Gastroesophageal sphincter (tissue), 4 donors: Measurements from ENCODE around the gene NDE1. TPM values are rescaled to one million over a fixed set of nuclear protein-coding genes. Genes with fewer than 3 reads are reported as not detected.
A peak's percentile ranks its signal among the peaks of the same experiment; 100 is the strongest.
"Not testable (repeated sequence)": the region's sequence is repeated elsewhere in the genome, so short reads cannot be mapped to it uniquely, and the experiment has no call there.

ENCODE experiments used
- ATAC-seq: fragments of 150-250 bp; one replicate; pipeline ENCODE4 v1.9.1; 2016; ENCODE audit warnings: mild to moderate bottlenecking, moderate library complexity
- H3K27ac ChIP-seq, 4 donors: fragments of 200-600 bp; sonication (generic) in 3 of 4; 1 replicate in 3 of 4; 2 replicates in 1 of 4; pipeline ENCODE4 v1.5.1; 2016 to 2019
- H3K27me3 ChIP-seq: fragments of 200-600 bp; sonication (generic); one replicate; pipeline ENCODE4 v1.5.1; 2019
- H3K36me3 ChIP-seq, 2 donors: fragments of 200-600 bp; sonication (generic); one replicate each; pipeline ENCODE4 v1.5.1; 2019; ENCODE audit warnings: control low read depth in 1 of 2
- H3K4me1 ChIP-seq, 3 donors: fragments of 200-600 bp; sonication (generic); 1 replicate in 2 of 3; 2 replicates in 1 of 3; pipeline ENCODE4 v1.5.1; 2016 to 2019; ENCODE audit warnings: control low read depth in 2 of 3
- H3K4me3 ChIP-seq, 2 donors: fragments of 200-600 bp; sonication (generic); one replicate each; pipeline ENCODE4 v1.5.1; 2019; ENCODE audit warnings: mild to moderate bottlenecking in 1 of 2, moderate library complexity in 1 of 2
- H3K9me3 ChIP-seq, 3 donors: fragments of 200-600 bp; sonication (generic); one replicate each; pipeline ENCODE4 v1.5.1; 2017 to 2019; ENCODE audit warnings: control low read depth in 2 of 3
- EP300 ChIP-seq: sonication (generic); formaldehyde crosslinking; IDR thresholded peaks from one replicate; pipeline ENCODE4 v1.6.1; 2017; ENCODE audit warnings: antibody characterized with exemption, mild to moderate bottlenecking
- POLR2A ChIP-seq, 2 donors: fragments of 450-650 bp; IDR thresholded peaks; one replicate each; pipeline ENCODE4 v1.6.1; 2017; ENCODE audit warnings: antibody characterized with exemption in 2 of 2, mild to moderate bottlenecking in 2 of 2, moderate library complexity in 1 of 2
- POLR2AphosphoS5 ChIP-seq: sonication (generic); formaldehyde crosslinking; IDR thresholded peaks from one replicate; pipeline ENCODE4 v1.6.1; 2017; ENCODE audit warnings: antibody characterized with exemption
- WGBS, 2 donors: methylation state at CpG; one replicate each; pipeline ENCODE4 v1.1.5; 2018; ENCODE audit warnings: low coverage in 1 of 2; 5-methylcytosine and 5-hydroxymethylcytosine counted together
- total RNA-seq, 4 donors: library from RNA; depleted of rRNA; stranded (reverse); fragments of >200 nt; gene quantifications; one replicate each; pipeline ENCODE4 v1.1.0, GENCODE V29; 2016
- TF ChIP-seq, protein P1 (sequence below), 4 experiments: fragments of 200-600 bp in 2 of 4; fragments of 450-650 bp in 2 of 4; sonication (generic) in 1 of 4; IDR thresholded peaks; one replicate each; pipeline ENCODE4 v1.5.1; 2017 to 2019; ENCODE audit warnings: antibody characterized with exemption in 4 of 4, mild to moderate bottlenecking in 2 of 4, moderate library complexity in 2 of 4

The NDE1 gene
- total RNA-seq, 4 donors from 2014 or later, result 34.9 to 123 (median 62.3) TPM

DNA sequence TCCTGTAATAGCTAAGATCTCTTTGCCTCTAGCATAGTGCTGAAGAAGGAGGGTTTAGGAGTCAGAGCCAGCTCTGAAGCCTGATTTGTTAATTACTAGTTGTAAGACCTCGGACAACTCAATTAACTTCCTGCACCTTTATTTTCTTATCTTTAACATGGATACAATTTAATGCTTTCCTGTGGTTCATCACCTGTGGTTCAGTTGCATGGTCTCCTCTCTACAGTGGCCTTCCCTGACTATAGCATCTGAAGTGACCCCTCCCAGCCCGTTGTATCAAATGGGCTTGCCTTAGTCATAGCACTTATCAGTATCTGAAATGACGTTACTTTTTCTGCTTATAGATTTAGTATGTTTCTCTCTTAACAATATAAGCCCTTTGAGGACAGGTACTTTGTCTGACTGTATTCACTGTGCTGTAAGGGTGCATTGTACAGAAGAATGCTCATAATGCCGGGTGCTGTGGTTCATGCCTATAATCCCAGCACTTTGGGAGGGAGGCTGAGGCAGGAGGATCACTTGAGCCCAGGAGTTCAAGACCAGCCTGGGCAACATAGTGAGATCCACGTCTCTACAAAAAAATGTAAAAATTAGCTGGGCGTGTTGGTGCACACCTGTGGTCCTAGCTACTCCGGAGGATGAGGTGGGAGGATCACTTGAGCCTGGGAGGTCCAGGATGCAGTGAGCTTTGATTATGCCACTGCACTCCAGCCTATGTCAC lies 2.6 kb upstream of the NDE1 start:
- Histone ChIP-seq H3K27me3 (no peaks in the 10 kb centered on the region), H3K27ac (no peak overlapping the region), H3K9me3 (no peaks in the 10 kb centered on the region), H3K36me3 (no peaks in the 10 kb centered on the region), H3K4me3 (no peak overlapping the region), H3K4me1 (peaks cover 0 to 35% (median 7%) of the 10 kb centered on the region in 3 donors)
- no peak for TF ChIP-seq POLR2A (IDR thresholded peaks at IDR 0.05)
- no peak for TF ChIP-seq POLR2AphosphoS5
- TF ChIP-seq, protein P1, sequence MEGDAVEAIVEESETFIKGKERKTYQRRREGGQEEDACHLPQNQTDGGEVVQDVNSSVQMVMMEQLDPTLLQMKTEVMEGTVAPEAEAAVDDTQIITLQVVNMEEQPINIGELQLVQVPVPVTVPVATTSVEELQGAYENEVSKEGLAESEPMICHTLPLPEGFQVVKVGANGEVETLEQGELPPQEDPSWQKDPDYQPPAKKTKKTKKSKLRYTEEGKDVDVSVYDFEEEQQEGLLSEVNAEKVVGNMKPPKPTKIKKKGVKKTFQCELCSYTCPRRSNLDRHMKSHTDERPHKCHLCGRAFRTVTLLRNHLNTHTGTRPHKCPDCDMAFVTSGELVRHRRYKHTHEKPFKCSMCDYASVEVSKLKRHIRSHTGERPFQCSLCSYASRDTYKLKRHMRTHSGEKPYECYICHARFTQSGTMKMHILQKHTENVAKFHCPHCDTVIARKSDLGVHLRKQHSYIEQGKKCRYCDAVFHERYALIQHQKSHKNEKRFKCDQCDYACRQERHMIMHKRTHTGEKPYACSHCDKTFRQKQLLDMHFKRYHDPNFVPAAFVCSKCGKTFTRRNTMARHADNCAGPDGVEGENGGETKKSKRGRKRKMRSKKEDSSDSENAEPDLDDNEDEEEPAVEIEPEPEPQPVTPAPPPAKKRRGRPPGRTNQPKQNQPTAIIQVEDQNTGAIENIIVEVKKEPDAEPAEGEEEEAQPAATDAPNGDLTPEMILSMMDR (IDR thresholded peaks at IDR 0.05), result no peak
- TF ChIP-seq EP300, result no peak
- WGBS, 2 donors, result 68 to 80% methylated on average over 3 to 7 of the region's 7 CpGs
- ATAC-seq, result no peak

DNA sequence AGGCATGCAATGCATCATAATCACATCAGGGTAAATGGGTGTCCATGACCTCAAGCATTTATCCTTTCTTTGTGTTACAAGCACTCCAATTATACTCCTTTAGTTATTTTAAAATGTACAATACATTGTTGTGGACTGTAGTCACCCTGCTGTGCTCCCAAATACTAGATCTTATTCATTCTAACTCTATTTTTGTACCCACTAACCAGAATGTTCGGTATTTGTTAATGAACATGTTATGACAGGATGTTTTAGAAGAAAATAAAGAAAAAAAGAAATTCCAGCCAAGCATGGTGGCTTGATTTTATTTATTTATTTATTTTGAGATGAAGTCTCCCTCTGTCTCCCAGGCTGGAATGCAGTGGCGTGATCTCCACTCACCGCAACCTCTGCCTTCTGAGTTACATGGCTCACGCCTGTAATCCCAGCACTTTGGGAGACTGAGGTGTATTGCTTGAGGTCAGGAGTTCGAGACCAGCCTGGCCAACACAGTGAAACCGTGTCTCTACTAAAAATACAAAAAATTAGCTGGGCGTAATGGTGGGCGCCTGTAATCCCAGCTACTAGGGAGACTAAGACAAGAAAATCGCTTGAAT lies 1.8 kb upstream of the NDE1 start:
- Histone ChIP-seq H3K27ac (no peak overlapping the region), H3K4me3 (no peak overlapping the region), H3K4me1 (peaks cover 0 to 42% (median 8%) of the 10 kb centered on the region in 3 donors), H3K36me3 (no peaks in the 10 kb centered on the region), H3K27me3 (no peaks in the 10 kb centered on the region), H3K9me3 (no peaks in the 10 kb centered on the region)
- ATAC-seq, result no peak
- no peak for TF ChIP-seq POLR2AphosphoS5
- TF ChIP-seq EP300, result no peak
- TF ChIP-seq, protein P1 (IDR thresholded peaks at IDR 0.05), result no peak
- TF ChIP-seq POLR2A (IDR thresholded peaks at IDR 0.05), result no peak
- WGBS, 2 donors, result 91 to 100% methylated on average over 1 to 9 of the region's 9 CpGs

DNA sequence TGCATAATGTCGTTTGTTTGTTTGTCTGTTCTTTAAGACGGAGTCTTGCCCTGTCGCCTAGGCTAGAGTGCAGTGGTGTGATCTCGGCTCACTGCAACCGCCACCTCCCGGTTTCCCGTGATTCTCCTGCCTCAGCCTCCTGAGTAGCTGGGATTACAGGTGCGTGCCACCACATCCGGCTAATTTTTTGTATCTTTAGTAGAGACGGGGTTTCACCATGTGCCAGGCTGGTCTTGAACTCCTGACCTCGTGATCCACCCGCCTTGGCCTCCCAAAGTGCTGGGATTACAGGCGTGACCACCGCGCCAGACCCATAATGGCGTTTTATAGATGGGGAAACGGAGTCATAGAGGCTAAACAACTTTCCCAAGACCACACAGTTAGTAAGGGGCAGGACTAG lies 734 bp upstream of the NDE1 start:
- H3K4me1 ChIP-seq, result peaks cover 0 to 45% (median 14%) of the 10 kb centered on the region in 3 donors
- not testable (repeated sequence) for H3K27me3 ChIP-seq, H3K36me3 ChIP-seq, H3K9me3 ChIP-seq, ATAC-seq
- WGBS, 2 donors, result 66 to 73% methylated on average over 7 to 13 of the region's 17 CpGs
- peak overlapping the region in 1 of 2 donors; percentile 84 for H3K4me3 ChIP-seq
- peak overlapping the region in 3 of 4 donors; percentile 92 to 99 (median 95) for H3K27ac ChIP-seq

- TF ChIP-seq EP300 (no peak), POLR2A (IDR thresholded peaks at IDR 0.05) (no peak), POLR2AphosphoS5 (no peak)
- TF ChIP-seq, protein P1 (IDR thresholded peaks at IDR 0.05), result no peak
- H3K4me3 ChIP-seq, result peak overlapping the region; percentile 74 to 84
- H3K4me1 ChIP-seq, result peaks cover 0 to 47% (median 14%) of the 10 kb centered on the region in 3 donors
- no peak for ATAC-seq
- 0 to 1% methylated on average over 8 to 11 of the region's 14 CpGs for WGBS, 2 donors
- H3K36me3 ChIP-seq, result no peaks in the 10 kb centered on the region
- H3K27me3 ChIP-seq, result no peaks in the 10 kb centered on the region
- H3K27ac ChIP-seq, result peak overlapping the region; percentile 6 to 99 (median 94)
- no peaks in the 10 kb centered on the region for H3K9me3 ChIP-seq
Observed at GRCh38 chr16:15649727-15650018, 372 bp upstream of the NDE1 start.

DNA sequence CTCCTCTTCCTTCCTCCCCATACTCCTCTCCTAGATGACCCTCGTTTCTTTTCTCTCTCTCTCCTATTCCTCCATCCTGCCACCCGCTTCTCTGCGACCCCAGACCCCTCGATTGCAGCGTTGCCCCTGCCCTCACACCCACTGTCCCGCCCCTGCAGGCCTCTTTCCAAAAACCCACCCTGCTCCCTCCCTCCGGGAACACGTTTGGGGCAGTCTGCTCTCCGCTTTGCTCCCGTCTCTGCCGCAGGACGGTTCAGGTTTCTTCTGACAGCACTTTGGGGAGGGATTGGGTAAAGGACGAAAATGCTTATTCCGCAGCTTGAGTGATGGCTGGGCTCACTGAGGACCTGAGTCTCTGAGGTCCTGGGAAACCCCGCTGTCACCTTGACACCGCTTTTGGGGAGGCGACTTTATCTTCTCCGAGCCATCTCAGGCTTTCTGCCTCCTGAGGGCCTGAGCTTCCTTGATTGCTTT lies 690 bp downstream of the NDE1 start:
- H3K4me1 ChIP-seq, result peaks cover 0 to 54% (median 14%) of the 10 kb centered on the region in 3 donors
- WGBS, 2 donors, result 0% methylated on average over 4 to 14 of the region's 18 CpGs

More for the DNA sequence above, 690 bp downstream of the NDE1 start:
- Histone ChIP-seq H3K27ac (peak overlapping the region; percentile 84 to 99 (median 94)), H3K4me3 (peak overlapping the region; percentile 74 to 84), H3K27me3 (no peaks in the 10 kb centered on the region), H3K9me3 (no peaks in the 10 kb centered on the region), H3K36me3 (no peaks in the 10 kb centered on the region)
- TF ChIP-seq POLR2A (IDR thresholded peaks at IDR 0.05) (no peak), POLR2AphosphoS5 (no peak), EP300 (no peak)
- TF ChIP-seq, protein P1 (IDR thresholded peaks at IDR 0.05), result no peak
- ATAC-seq, result no peak
